ENCODE data around the gene NEAT1. TPM values are rescaled to one million over a fixed set of nuclear protein-coding genes. Genes with fewer than 3 reads are reported as not detected.

Gene NEAT1
- total and polyA plus RNA-seq, 9 of the 15 experiments (the other 6 are each of a cell fraction or from before 2014, with no cell fraction given): 20.1 to 389 (median 62.8) TPM

DNA sequence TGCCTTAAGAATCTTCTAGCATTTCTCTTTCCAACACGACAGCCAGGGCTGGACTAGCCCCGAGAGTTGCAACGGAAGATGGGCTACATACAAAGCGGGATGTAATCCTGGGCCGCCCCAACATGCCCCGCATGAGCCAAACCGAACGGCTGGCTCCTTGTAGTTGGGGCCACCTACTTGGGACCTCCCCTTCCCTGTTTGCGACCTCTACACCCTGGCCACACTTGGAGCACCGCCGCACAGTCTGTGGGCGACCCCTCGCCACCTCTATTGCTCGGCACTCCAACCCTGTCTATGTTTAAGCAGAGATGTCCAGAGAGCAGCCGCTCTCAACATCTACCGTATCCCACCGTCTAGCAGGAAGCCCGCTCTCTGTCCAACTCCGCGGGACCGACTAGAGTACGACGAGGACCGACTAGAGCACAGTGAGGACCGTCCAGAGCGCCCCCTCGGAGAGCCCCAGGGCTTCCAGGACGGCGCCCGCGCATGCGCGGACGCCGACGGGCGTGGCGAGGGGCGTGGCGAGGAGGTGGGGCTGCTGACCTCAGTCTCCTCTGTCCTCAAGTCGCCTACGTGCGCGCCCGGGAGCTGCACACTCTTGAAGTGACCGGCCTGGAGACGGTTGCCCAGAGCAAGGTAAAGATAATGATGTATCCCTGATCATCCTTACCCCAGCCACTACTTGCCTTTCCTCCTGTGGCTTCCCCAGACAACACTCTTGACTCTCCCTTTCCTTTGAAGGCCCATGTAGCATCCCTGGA, 32.3 kb downstream of the NEAT1 start (continued):
- no peak for TF ChIP-seq ZNF347 (CRISPR knock-in tag; IDR thresholded peaks at IDR 0.05; ENCODE audit: low read depth)
- no peak for TF ChIP-seq TAF15 (IDR thresholded peaks at IDR 0.05; ENCODE audit: low read depth, low read length)
- TF ChIP-seq GATAD2B (IDR thresholded peaks at IDR 0.05; ENCODE audit: borderline replicate concordance): no peak
- no peak for TF ChIP-seq ZKSCAN3 (CRISPR knock-in tag; IDR thresholded peaks at IDR 0.05)
- no peak for TF ChIP-seq HDGF (IDR thresholded peaks at IDR 0.05)
- TF ChIP-seq KDM2B (CRISPR knock-in tag; IDR thresholded peaks at IDR 0.05): no peak
- TF ChIP-seq FOXA1 (IDR thresholded peaks at IDR 0.05; ENCODE audit: borderline replicate concordance): no peak
- TF ChIP-seq, protein P1, sequence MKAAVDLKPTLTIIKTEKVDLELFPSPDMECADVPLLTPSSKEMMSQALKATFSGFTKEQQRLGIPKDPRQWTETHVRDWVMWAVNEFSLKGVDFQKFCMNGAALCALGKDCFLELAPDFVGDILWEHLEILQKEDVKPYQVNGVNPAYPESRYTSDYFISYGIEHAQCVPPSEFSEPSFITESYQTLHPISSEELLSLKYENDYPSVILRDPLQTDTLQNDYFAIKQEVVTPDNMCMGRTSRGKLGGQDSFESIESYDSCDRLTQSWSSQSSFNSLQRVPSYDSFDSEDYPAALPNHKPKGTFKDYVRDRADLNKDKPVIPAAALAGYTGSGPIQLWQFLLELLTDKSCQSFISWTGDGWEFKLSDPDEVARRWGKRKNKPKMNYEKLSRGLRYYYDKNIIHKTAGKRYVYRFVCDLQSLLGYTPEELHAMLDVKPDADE (conservative IDR thresholded peaks at IDR 0.05; ENCODE audit: control insufficient read depth, low read depth, low read length): peak; percentile 86
- TF ChIP-seq MLX (CRISPR knock-in tag; conservative IDR thresholded peaks at IDR 0.05): 0 out of 4 replicates have a peak, but pooled peaks of 1 of the 2 experiments have one; percentile 17
- TF ChIP-seq NCOA6 (IDR thresholded peaks at IDR 0.05): peak; percentile 85
- TF ChIP-seq ZNF717 (CRISPR knock-in tag; IDR thresholded peaks at IDR 0.05): no peak
- no peak for TF ChIP-seq NR1H2 (CRISPR knock-in tag; IDR thresholded peaks at IDR 0.05)
- TF ChIP-seq PCBP1 (IDR thresholded peaks at IDR 0.05; ENCODE audit: low read depth, low read length, poor library complexity, severe bottlenecking): no peak
- no peak for TF ChIP-seq GTF3C2 (IDR thresholded peaks at IDR 0.05; ENCODE audit: borderline replicate concordance, extremely low read depth, insufficient read length)
- no peak for TF ChIP-seq SMARCC2 (IDR thresholded peaks at IDR 0.05; ENCODE audit: low read depth)
- TF ChIP-seq, protein P2, sequence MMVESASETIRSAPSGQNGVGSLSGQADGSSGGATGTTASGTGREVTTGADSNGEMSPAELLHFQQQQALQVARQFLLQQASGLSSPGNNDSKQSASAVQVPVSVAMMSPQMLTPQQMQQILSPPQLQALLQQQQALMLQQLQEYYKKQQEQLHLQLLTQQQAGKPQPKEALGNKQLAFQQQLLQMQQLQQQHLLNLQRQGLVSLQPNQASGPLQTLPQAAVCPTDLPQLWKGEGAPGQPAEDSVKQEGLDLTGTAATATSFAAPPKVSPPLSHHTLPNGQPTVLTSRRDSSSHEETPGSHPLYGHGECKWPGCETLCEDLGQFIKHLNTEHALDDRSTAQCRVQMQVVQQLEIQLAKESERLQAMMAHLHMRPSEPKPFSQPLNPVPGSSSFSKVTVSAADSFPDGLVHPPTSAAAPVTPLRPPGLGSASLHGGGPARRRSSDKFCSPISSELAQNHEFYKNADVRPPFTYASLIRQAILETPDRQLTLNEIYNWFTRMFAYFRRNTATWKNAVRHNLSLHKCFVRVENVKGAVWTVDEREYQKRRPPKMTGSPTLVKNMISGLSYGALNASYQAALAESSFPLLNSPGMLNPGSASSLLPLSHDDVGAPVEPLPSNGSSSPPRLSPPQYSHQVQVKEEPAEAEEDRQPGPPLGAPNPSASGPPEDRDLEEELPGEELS (CRISPR knock-in tag; IDR thresholded peaks at IDR 0.05; ENCODE audit: borderline replicate concordance): no peak
- no peak for TF ChIP-seq IRF2 (CRISPR knock-in tag; IDR thresholded peaks at IDR 0.05)
- peak; percentile 44 for TF ChIP-seq PML (IDR thresholded peaks at IDR 0.05; ENCODE audit: low read length)
- no peak for TF ChIP-seq ARID2 (IDR thresholded peaks at IDR 0.05)
- no peak for TF ChIP-seq XRCC5 (IDR thresholded peaks at IDR 0.05; ENCODE audit: low read depth, low read length)
- peak; percentile 75; the same call in 1 of the 2 replicates for TF ChIP-seq KLF1 (tag; IDR thresholded peaks at IDR 0.05)
- TF ChIP-seq, protein P3, sequence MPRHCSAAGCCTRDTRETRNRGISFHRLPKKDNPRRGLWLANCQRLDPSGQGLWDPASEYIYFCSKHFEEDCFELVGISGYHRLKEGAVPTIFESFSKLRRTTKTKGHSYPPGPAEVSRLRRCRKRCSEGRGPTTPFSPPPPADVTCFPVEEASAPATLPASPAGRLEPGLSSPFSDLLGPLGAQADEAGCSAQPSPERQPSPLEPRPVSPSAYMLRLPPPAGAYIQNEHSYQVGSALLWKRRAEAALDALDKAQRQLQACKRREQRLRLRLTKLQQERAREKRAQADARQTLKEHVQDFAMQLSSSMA (CRISPR knock-in tag; IDR thresholded peaks at IDR 0.05): no peak

All from K562 (cell line).